Measurements from ENCODE around the gene GPRC6A. TPM values are rescaled to one million over a fixed set of nuclear protein-coding genes. Genes with fewer than 3 reads are reported as not detected.

The GPRC6A gene
- total RNA-seq, 1 experiment from 2014 or later, result not detected

GRCh38 chr6:116764961-116765841 is 63.7 kb downstream of the GPRC6A start, which contains the start of gene FAM162B:
FAM162B (minus strand) TSS chr6:116765719; CDS start chr6:116765576, 143 bp downstream.
- H3K27me3 Mint-ChIP-seq (ENCODE audit: low read depth), result peaks cover 42% of the 10 kb centered on the region
- Histone ChIP-seq H2AK5ac (ENCODE audit: insufficient read length, low read length) (no peak within 1 kb of the TSS), H3K27ac (ENCODE audit: insufficient read length, low read depth, low read length) (no peak within 1 kb of the TSS), H3K9ac (ENCODE audit: extremely low read depth, insufficient read length, low read length) (peak within 1 kb of the TSS; percentile 43), H3K79me2 (ENCODE audit: insufficient read depth, low read length) (no peaks in the 10 kb centered on the region), H4K20me1 (ENCODE audit: control insufficient read depth, insufficient read depth, insufficient read length) (no peaks in the 10 kb centered on the region), H4K5ac (ENCODE audit: insufficient read length, low read depth, low read length) (no peak within 1 kb of the TSS), H3K4me1 (ENCODE audit: insufficient read depth, low read length) (no peaks in the 10 kb centered on the region), H2BK20ac (ENCODE audit: low read depth, low read length, poor library complexity, severe bottlenecking) (no peak within 1 kb of the TSS), H2BK15ac (ENCODE audit: low read depth, low read length) (no peak within 1 kb of the TSS), H3K56ac (ENCODE audit: insufficient read length, low read depth, low read length) (no peak within 1 kb of the TSS), H2BK5ac (ENCODE audit: insufficient read length, low read length) (no peak within 1 kb of the TSS), H4K91ac (ENCODE audit: insufficient read length, low read depth, low read length) (no peak within 1 kb of the TSS), H2BK120ac (ENCODE audit: low read depth, low read length, poor library complexity, severe bottlenecking) (no peak within 1 kb of the TSS), H3K23ac (ENCODE audit: insufficient read length, low read depth, low read length) (no peak within 1 kb of the TSS), H3K79me1 (ENCODE audit: insufficient read depth, low read depth, low read length, poor library complexity, severe bottlenecking) (no peaks in the 10 kb centered on the region), H4K8ac (replicated peaks; ENCODE audit: insufficient read length, low read depth, low read length) (no peak within 1 kb of the TSS), H3K9me3 (ENCODE audit: control insufficient read depth, low read depth, low read length) (no peaks in the 10 kb centered on the region), H3K27me3 (ENCODE audit: insufficient read depth, low read length) (peaks cover 17% of the 10 kb centered on the region; the same call in 1 of the 2 replicates), H3K18ac (ENCODE audit: insufficient read length, low read depth, low read length) (no peak within 1 kb of the TSS), H3K4me2 (ENCODE audit: insufficient read depth, insufficient read length, low read length) (peak within 1 kb of the TSS; percentile 86), H3K4ac (ENCODE audit: low read depth, low read length) (no peak within 1 kb of the TSS), H3K14ac (ENCODE audit: insufficient read depth, low read length) (no peak within 1 kb of the TSS; the same call in 1 of the 2 replicates), H2AFZ (ENCODE audit: low read length) (no peak within 1 kb of the TSS), H2BK12ac (ENCODE audit: insufficient read length, low read depth, low read length) (no peak within 1 kb of the TSS), H3K23me2 (ENCODE audit: insufficient read length, low read depth, low read length, poor library complexity, severe bottlenecking) (peaks cover 12% of the 10 kb centered on the region), H3T11ph (ENCODE audit: low read length) (no peak within 1 kb of the TSS)
- H3K4me3 Mint-ChIP-seq, result peak within 1 kb of the TSS; percentile 71 to 84
- peaks cover 14 to 17% of the 10 kb centered on the region in 2 experiments for H3K4me1 Mint-ChIP-seq
- H3K36me3 Mint-ChIP-seq (ENCODE audit: insufficient read depth in 1 of 3, low read depth in 3 of 3), result no peaks in the 10 kb centered on the region; a peak in 2 of 7 replicates
- no CpG with 5 or more reads among the region's 89 CpGs for WGBS (ENCODE audit: extremely low coverage, insufficient read length, low lambda C conversion rate)
- TF ChIP-seq CTCF (conservative IDR thresholded peaks at IDR 0.05), result no peak
- no peaks in the 10 kb centered on the region; a peak in 1 of 5 replicates for H3K9me3 Mint-ChIP-seq
- H3K27ac Mint-ChIP-seq, result no peak within 1 kb of the TSS
- peak; percentile 79 for DNase-seq

Data from H9 (cell line).